Stimulated activated naive CD8-positive, alpha-beta T cell treated with anti-CD3 and anti-CD28 coated beads, Interleukin-15, amount 100 ng/mL, for 72 hours (primary cell): Measurements from ENCODE around the gene RHNO1.
A peak's percentile ranks its signal among the peaks of the same experiment; 100 is the strongest.

ENCODE experiments used
- ATAC-seq: fragments of 150-1000 bp; cut with Tn5 transposase; 2 replicates; pipeline ENCODE4 v1.10.0; 2021; ENCODE audit warnings: mild to moderate bottlenecking, moderate library complexity
- DNase-seq, 2 donors: peaks; one replicate each; pipeline ENCODE4 v3.0.0; 2021 to 2022
- H3K27ac Mint-ChIP-seq, 2 donors: one replicate each; pipeline ENCODE4 v1.8.0; 2022; ENCODE audit warnings: mild to moderate bottlenecking in 2 of 2, mixed read lengths in 2 of 2, moderate library complexity in 2 of 2
- H3K27me3 Mint-ChIP-seq: one replicate; pipeline ENCODE4 v1.8.0; 2022; ENCODE audit warnings: mixed read lengths
- H3K4me1 Mint-ChIP-seq: one replicate; pipeline ENCODE4 v1.8.0; 2022; ENCODE audit warnings: mild to moderate bottlenecking, mixed read lengths
- H3K4me3 Mint-ChIP-seq, 2 donors: one replicate each; pipeline ENCODE4 v1.8.0; 2022; ENCODE audit warnings: mild to moderate bottlenecking in 2 of 2, mixed read lengths in 2 of 2, moderate library complexity in 1 of 2
- H3K9me3 Mint-ChIP-seq, 2 donors: one replicate each; pipeline ENCODE4 v1.8.0; 2022; ENCODE audit warnings: mixed read lengths in 2 of 2

Gene RHNO1

GRCh38 chr12:2877047-2877952 is at the start of gene RHNO1, which contains the start of gene FOXM1:
RHNO1 (plus strand) TSS chr12:2877223; CDS start chr12:2885367, 8,144 bp downstream.
FOXM1 (minus strand) TSS chr12:2877174; CDS start chr12:2874478, 2,696 bp downstream.
- peaks cover 32% of the 10 kb centered on the region for H3K4me1 Mint-ChIP-seq
- peak within 1 kb of the TSS; percentile 97 to 99 for H3K4me3 Mint-ChIP-seq
- ATAC-seq: peak; percentile 88
- H3K27ac Mint-ChIP-seq: peak within 1 kb of the TSS; percentile 99
- H3K9me3 Mint-ChIP-seq: no peaks in the 10 kb centered on the region
- peak; percentile 82 to 85 for DNase-seq
- H3K27me3 Mint-ChIP-seq: no peaks in the 10 kb centered on the region

GRCh38 chr12:2829275-2829674 is 47.7 kb upstream of the RHNO1 start:
- Mint-ChIP-seq H3K4me1 (peaks cover 4% of the 10 kb centered on the region), H3K9me3 (no peaks in the 10 kb centered on the region), H3K27me3 (no peaks in the 10 kb centered on the region), H3K27ac (no peak overlapping the region), H3K4me3 (no peak overlapping the region)
- no peak for ATAC-seq
- DNase-seq: no peak

- no peak overlapping the region for H3K4me3 Mint-ChIP-seq
These were observed 44.4 kb upstream of the RHNO1 start for GRCh38 chr12:2832550-2833127.

GRCh38 chr12:2833327-2833726 is 43.7 kb upstream of the RHNO1 start:
- Mint-ChIP-seq H3K4me3 (no peak overlapping the region), H3K27me3 (no peaks in the 10 kb centered on the region), H3K27ac (peak overlapping the region in 1 of 2 donors; percentile 46), H3K9me3 (no peaks in the 10 kb centered on the region), H3K4me1 (peaks cover 16% of the 10 kb centered on the region)
- ATAC-seq (no peak), DNase-seq (no peak)

More at GRCh38 chr12:2832550-2833127, 44.4 kb upstream of the RHNO1 start:
- H3K9me3 Mint-ChIP-seq: no peaks in the 10 kb centered on the region
- no peaks in the 10 kb centered on the region for H3K27me3 Mint-ChIP-seq
- peaks cover 16% of the 10 kb centered on the region for H3K4me1 Mint-ChIP-seq
- peak overlapping the region; percentile 19 to 87 for H3K27ac Mint-ChIP-seq
- ATAC-seq: no peak
- DNase-seq: no peak

- peaks cover 16% of the 10 kb centered on the region for H3K4me1 Mint-ChIP-seq
- H3K27me3 Mint-ChIP-seq: no peaks in the 10 kb centered on the region
- H3K27ac Mint-ChIP-seq: peak overlapping the region in 1 of 2 donors; percentile 86
- DNase-seq: no peak
- H3K9me3 Mint-ChIP-seq: no peaks in the 10 kb centered on the region
- no peak for ATAC-seq
- H3K4me3 Mint-ChIP-seq: no peak overlapping the region
These were observed 43.2 kb upstream of the RHNO1 start for GRCh38 chr12:2833810-2834209.

- Mint-ChIP-seq H3K27me3 (no peaks in the 10 kb centered on the region), H3K9me3 (no peaks in the 10 kb centered on the region), H3K4me1 (peaks cover 16% of the 10 kb centered on the region), H3K4me3 (no peak within 1 kb of the TSS), H3K27ac (peak within 1 kb of the TSS; percentile 83 to 86)
- ATAC-seq (no peak), DNase-seq (no peak)
These were observed 42.2 kb upstream of the RHNO1 start, which contains the start of gene NRIP2 for GRCh38 chr12:2834581-2835491. NRIP2 (minus strand) TSS chr12:2835035; CDS start chr12:2834983, 52 bp downstream.

GRCh38 chr12:2835691-2836403 is 41.2 kb upstream of the RHNO1 start:
- DNase-seq (no peak), ATAC-seq (no peak)
- no peaks in the 10 kb centered on the region for H3K27me3 Mint-ChIP-seq
- no peaks in the 10 kb centered on the region for H3K9me3 Mint-ChIP-seq
- H3K27ac Mint-ChIP-seq: peak overlapping the region in 1 of 2 donors; percentile 83
- no peak overlapping the region for H3K4me3 Mint-ChIP-seq
- peaks cover 16% of the 10 kb centered on the region for H3K4me1 Mint-ChIP-seq

- Mint-ChIP-seq H3K4me1 (peaks cover 16% of the 10 kb centered on the region), H3K9me3 (no peaks in the 10 kb centered on the region), H3K27me3 (no peaks in the 10 kb centered on the region), H3K4me3 (no peak overlapping the region), H3K27ac (no peak overlapping the region)
- DNase-seq (no peak), ATAC-seq (no peak)
These were observed 40.4 kb upstream of the RHNO1 start for GRCh38 chr12:2836574-2836973.

- no peaks in the 10 kb centered on the region for H3K27me3 Mint-ChIP-seq
- H3K4me1 Mint-ChIP-seq: no peaks in the 10 kb centered on the region
- H3K4me3 Mint-ChIP-seq: no peak overlapping the region
- no peak overlapping the region for H3K27ac Mint-ChIP-seq
- ATAC-seq (no peak), DNase-seq (no peak)
- no peaks in the 10 kb centered on the region for H3K9me3 Mint-ChIP-seq
These were observed 35.9 kb upstream of the RHNO1 start for GRCh38 chr12:2841056-2841650.

- ATAC-seq (no peak), DNase-seq (no peak)
- no peaks in the 10 kb centered on the region for H3K9me3 Mint-ChIP-seq
- H3K4me1 Mint-ChIP-seq: no peaks in the 10 kb centered on the region
- no peaks in the 10 kb centered on the region for H3K27me3 Mint-ChIP-seq
- no peak overlapping the region for H3K4me3 Mint-ChIP-seq
- H3K27ac Mint-ChIP-seq: no peak overlapping the region
These were observed 34.1 kb upstream of the RHNO1 start for GRCh38 chr12:2842948-2843347.

GRCh38 chr12:2844786-2845185 is 32.2 kb upstream of the RHNO1 start:
- ATAC-seq (no peak), DNase-seq (no peak)
- H3K27ac Mint-ChIP-seq: peak overlapping the region; percentile 69 to 84

GRCh38 chr12:2845280-2845679 is 31.7 kb upstream of the RHNO1 start:
- no peak for DNase-seq
- Mint-ChIP-seq H3K9me3 (no peaks in the 10 kb centered on the region), H3K4me1 (peaks cover 5% of the 10 kb centered on the region), H3K27ac (no peak overlapping the region), H3K27me3 (no peaks in the 10 kb centered on the region), H3K4me3 (no peak overlapping the region)
- no peak for ATAC-seq

More at GRCh38 chr12:2844786-2845185, 32.2 kb upstream of the RHNO1 start:
- Mint-ChIP-seq H3K27me3 (no peaks in the 10 kb centered on the region), H3K4me3 (no peak overlapping the region), H3K9me3 (no peaks in the 10 kb centered on the region), H3K4me1 (peaks cover 5% of the 10 kb centered on the region)

- DNase-seq (no peak), ATAC-seq (no peak)
- Mint-ChIP-seq H3K27me3 (no peaks in the 10 kb centered on the region), H3K4me3 (no peak overlapping the region), H3K4me1 (peaks cover 5% of the 10 kb centered on the region), H3K9me3 (no peaks in the 10 kb centered on the region), H3K27ac (peak overlapping the region in 1 of 2 donors; percentile 19)
These were observed 25.1 kb upstream of the RHNO1 start for GRCh38 chr12:2851931-2852330.

- peak overlapping the region in 1 of 2 donors; percentile 96 for H3K27ac Mint-ChIP-seq
- DNase-seq (peak; percentile 38), ATAC-seq (peak; percentile 56)
- H3K27me3 Mint-ChIP-seq: no peaks in the 10 kb centered on the region
- H3K9me3 Mint-ChIP-seq: no peaks in the 10 kb centered on the region
- peaks cover 5% of the 10 kb centered on the region for H3K4me1 Mint-ChIP-seq
- no peak overlapping the region for H3K4me3 Mint-ChIP-seq
These were observed 23.4 kb upstream of the RHNO1 start for GRCh38 chr12:2853626-2854025.
